ENCODE data around the gene LTA4H. TPM values are rescaled to one million over a fixed set of nuclear protein-coding genes. Genes with fewer than 3 reads are reported as not detected.

LTA4H gene
- total RNA-seq, 2 donors from 2014 or later: 41.2 to 57.6 TPM

DNA sequence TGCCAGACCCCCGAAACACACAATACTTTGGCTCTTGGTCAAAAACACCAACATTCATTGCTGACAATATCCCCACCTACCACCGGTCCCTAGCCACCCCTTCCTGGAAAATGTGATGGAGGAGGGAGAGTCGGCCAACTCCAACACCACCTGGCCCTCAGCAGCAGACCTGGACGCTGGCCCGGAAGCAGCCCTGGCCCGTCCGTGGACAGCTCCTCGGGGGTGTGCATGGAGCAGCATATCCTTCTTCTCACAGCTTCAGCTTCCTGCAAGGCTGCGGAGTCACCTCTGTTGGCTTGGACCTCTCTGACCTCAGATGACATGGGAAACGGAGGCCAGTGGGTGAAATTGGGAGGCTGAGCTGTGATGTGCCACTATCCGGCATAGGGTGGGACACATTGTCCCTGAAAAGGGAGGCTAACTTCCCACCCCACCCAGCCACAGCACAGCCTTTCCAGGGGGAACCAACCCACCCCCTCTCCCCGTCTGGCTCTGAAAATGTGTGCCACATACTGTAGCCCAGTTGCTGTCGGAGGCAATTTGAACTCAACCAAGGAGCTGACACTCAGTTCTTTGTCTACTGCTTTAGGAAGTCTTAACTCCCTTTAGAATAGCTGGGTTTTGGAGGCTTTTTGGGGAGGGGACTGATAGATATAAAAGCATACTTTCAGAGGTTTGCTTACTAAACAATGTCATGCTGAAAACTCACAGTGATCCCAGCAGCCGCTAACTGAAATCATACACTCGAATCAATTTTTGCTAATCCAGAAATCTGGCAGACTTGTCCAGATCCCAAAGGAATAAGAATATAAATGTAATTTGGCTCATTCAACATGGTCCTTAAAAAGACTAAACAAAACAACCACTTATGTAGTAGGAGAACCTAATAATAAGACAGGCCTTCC is 43.1 kb upstream of the LTA4H start:
- 57 to 78% methylated on average over 9 to 15 of the region's 15 CpGs for WGBS, 2 donors
- Histone ChIP-seq H3K36me3 (replicated peaks in 1 of 2; ENCODE audit: insufficient read depth in 1 of 2, low read depth in 2 of 2) (no peaks in the 10 kb centered on the region), H3K27ac (peak overlapping the region in 1 of 4 donors; percentile 6), H3K27me3 (no peaks in the 10 kb centered on the region), H3K4me3 (no peak overlapping the region), H3K9me3 (no peaks in the 10 kb centered on the region), H3K4me1 (no peaks in the 10 kb centered on the region)
- intact Hi-C loops (cut with DNase I): no loop called here
- DNase-seq: peak in 3 of 4 donors; percentile 23 to 27 (median 24)
- TF ChIP-seq, protein P1, sequence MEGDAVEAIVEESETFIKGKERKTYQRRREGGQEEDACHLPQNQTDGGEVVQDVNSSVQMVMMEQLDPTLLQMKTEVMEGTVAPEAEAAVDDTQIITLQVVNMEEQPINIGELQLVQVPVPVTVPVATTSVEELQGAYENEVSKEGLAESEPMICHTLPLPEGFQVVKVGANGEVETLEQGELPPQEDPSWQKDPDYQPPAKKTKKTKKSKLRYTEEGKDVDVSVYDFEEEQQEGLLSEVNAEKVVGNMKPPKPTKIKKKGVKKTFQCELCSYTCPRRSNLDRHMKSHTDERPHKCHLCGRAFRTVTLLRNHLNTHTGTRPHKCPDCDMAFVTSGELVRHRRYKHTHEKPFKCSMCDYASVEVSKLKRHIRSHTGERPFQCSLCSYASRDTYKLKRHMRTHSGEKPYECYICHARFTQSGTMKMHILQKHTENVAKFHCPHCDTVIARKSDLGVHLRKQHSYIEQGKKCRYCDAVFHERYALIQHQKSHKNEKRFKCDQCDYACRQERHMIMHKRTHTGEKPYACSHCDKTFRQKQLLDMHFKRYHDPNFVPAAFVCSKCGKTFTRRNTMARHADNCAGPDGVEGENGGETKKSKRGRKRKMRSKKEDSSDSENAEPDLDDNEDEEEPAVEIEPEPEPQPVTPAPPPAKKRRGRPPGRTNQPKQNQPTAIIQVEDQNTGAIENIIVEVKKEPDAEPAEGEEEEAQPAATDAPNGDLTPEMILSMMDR (IDR thresholded peaks at IDR 0.05): no peak
- no peak for TF ChIP-seq POLR2A (IDR thresholded peaks at IDR 0.05)
- ATAC-seq: peak; percentile 68

- Histone ChIP-seq H3K4me3 (no peak overlapping the region), H3K27ac (no peak overlapping the region), H3K27me3 (no peaks in the 10 kb centered on the region), H3K9me3 (no peaks in the 10 kb centered on the region), H3K4me1 (no peaks in the 10 kb centered on the region), H3K36me3 (replicated peaks in 1 of 2; ENCODE audit: insufficient read depth in 1 of 2, low read depth in 2 of 2) (no peaks in the 10 kb centered on the region)
- DNase-seq (no peak), ATAC-seq (no peak)
- TF ChIP-seq, protein P1 (IDR thresholded peaks at IDR 0.05): no peak
- no peak for TF ChIP-seq POLR2A (IDR thresholded peaks at IDR 0.05)
- intact Hi-C loops (cut with DNase I): no loop called here
- WGBS, 2 donors: 60 to 80% methylated on average over 4 to 6 of the region's 6 CpGs
Observed at GRCh38 chr12:96077081-96077480, 41.7 kb upstream of the LTA4H start.

- TF ChIP-seq POLR2A (IDR thresholded peaks at IDR 0.05): no peak
- TF ChIP-seq, protein P1 (IDR thresholded peaks at IDR 0.05): no peak
- intact Hi-C loops (cut with DNase I): no loop called here
- ATAC-seq: no peak
- 57 to 60% methylated on average over 2 of the region's 2 CpGs for WGBS, 2 donors
- H3K27ac ChIP-seq: no peak overlapping the region
- DNase-seq: no peak
- H3K27me3 ChIP-seq: no peaks in the 10 kb centered on the region
- H3K4me1 ChIP-seq: no peaks in the 10 kb centered on the region
- no peak overlapping the region for H3K4me3 ChIP-seq
- H3K9me3 ChIP-seq: no peaks in the 10 kb centered on the region
- no peaks in the 10 kb centered on the region for H3K36me3 ChIP-seq (replicated peaks in 1 of 2; ENCODE audit: insufficient read depth in 1 of 2, low read depth in 2 of 2)
Observed at GRCh38 chr12:96075560-96075959, 40.2 kb upstream of the LTA4H start.

GRCh38 chr12:96073346-96074330 is 38.3 kb upstream of the LTA4H start:
- Histone ChIP-seq H3K4me1 (no peaks in the 10 kb centered on the region), H3K27me3 (no peaks in the 10 kb centered on the region), H3K9me3 (no peaks in the 10 kb centered on the region), H3K27ac (no peak overlapping the region), H3K36me3 (replicated peaks in 1 of 2; ENCODE audit: insufficient read depth in 1 of 2, low read depth in 2 of 2) (no peaks in the 10 kb centered on the region), H3K4me3 (no peak overlapping the region)
- intact Hi-C loops (cut with DNase I): no loop called here
- no peak for DNase-seq
- WGBS, 2 donors: 49 to 66% methylated on average over 7 of the region's 7 CpGs
- TF ChIP-seq, protein P1 (IDR thresholded peaks at IDR 0.05): no peak
- TF ChIP-seq POLR2A (IDR thresholded peaks at IDR 0.05): no peak
- no peak for ATAC-seq
